Nephron progenitor cell (in vitro differentiated cells): ENCODE results near the gene BMP5.

ENCODE experiments used
- DNase-seq: peaks from one replicate; pipeline ENCODE4 v3.0.0; 2021
- H3K27ac Mint-ChIP-seq: 2 replicates; pipeline ENCODE4 v1.8.0; 2021; ENCODE audit warnings: mild to moderate bottlenecking, moderate library complexity, mixed read lengths
- H3K27me3 Mint-ChIP-seq: 2 replicates; pipeline ENCODE4 v1.8.0; 2021; ENCODE audit warnings: mild to moderate bottlenecking, low read depth, mixed read lengths; ENCODE audit not compliant: poor library complexity
- H3K36me3 Mint-ChIP-seq: 2 replicates; pipeline ENCODE4 v1.8.0; 2021; ENCODE audit warnings: low read depth, mixed read lengths
- H3K4me1 Mint-ChIP-seq: 2 replicates; pipeline ENCODE4 v1.8.0; 2021; ENCODE audit warnings: mixed read lengths
- H3K4me3 Mint-ChIP-seq: 2 replicates; pipeline ENCODE4 v1.8.0; 2021; ENCODE audit warnings: mild to moderate bottlenecking, moderate library complexity, mixed read lengths
- H3K9me3 Mint-ChIP-seq: 2 replicates; pipeline ENCODE4 v1.8.0; 2021; ENCODE audit warnings: mild to moderate bottlenecking, moderate library complexity, mixed read lengths
- TF ChIP-seq, protein P1 (sequence below): fragments of 200-600 bp; sonication (generic); IDR thresholded peaks from 2 replicates; pipeline ENCODE4 v1.5.0; 2021; ENCODE audit warnings: antibody characterized with exemption

The BMP5 gene

GRCh38 chr6:55895972-55896730 lies 20.8 kb upstream of the BMP5 start:
- Mint-ChIP-seq H3K4me1 (peaks cover under 1% of the 10 kb centered on the region), H3K27me3 (peaks cover 3% of the 10 kb centered on the region), H3K36me3 (no peaks in the 10 kb centered on the region), H3K27ac (no peak overlapping the region), H3K4me3 (no peak overlapping the region), H3K9me3 (peaks cover 7% of the 10 kb centered on the region)
- TF ChIP-seq, protein P1, sequence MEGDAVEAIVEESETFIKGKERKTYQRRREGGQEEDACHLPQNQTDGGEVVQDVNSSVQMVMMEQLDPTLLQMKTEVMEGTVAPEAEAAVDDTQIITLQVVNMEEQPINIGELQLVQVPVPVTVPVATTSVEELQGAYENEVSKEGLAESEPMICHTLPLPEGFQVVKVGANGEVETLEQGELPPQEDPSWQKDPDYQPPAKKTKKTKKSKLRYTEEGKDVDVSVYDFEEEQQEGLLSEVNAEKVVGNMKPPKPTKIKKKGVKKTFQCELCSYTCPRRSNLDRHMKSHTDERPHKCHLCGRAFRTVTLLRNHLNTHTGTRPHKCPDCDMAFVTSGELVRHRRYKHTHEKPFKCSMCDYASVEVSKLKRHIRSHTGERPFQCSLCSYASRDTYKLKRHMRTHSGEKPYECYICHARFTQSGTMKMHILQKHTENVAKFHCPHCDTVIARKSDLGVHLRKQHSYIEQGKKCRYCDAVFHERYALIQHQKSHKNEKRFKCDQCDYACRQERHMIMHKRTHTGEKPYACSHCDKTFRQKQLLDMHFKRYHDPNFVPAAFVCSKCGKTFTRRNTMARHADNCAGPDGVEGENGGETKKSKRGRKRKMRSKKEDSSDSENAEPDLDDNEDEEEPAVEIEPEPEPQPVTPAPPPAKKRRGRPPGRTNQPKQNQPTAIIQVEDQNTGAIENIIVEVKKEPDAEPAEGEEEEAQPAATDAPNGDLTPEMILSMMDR, result no peak
- DNase-seq, result no peak

DNA sequence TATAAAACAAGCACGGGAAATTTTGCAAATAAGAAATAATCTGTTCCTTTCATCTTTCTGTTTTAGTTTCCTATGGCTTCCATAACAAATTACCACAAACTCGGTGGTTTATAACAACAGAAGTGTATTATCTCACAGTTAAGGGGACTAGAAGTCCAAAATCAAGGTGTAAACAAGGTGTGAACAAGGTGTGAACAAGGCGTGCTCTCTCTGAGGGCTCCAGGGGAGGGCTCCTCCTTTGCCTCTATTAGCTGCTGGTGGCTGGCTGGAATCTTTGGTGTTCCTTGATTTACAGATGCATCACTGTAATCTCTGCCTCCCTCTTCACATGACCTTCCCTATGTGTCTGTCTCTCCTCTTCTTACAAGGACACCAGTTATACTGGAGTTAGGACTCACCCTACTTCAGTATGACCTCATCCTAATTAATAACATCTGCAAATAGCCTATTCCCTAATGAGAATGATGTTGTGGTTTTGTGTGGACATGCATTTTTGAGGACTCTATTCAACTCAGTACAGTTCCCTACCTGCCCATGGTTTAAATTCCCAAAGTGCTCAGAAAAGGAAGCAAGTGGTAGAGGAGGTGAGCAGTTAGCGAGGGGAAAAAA lies 17.5 kb upstream of the BMP5 start:
- Mint-ChIP-seq H3K4me1 (peaks cover 6% of the 10 kb centered on the region), H3K9me3 (peaks cover 7% of the 10 kb centered on the region), H3K27me3 (no peaks in the 10 kb centered on the region), H3K27ac (no peak overlapping the region), H3K36me3 (no peaks in the 10 kb centered on the region), H3K4me3 (no peak overlapping the region)
- DNase-seq, result no peak
- TF ChIP-seq, protein P1, result no peak

GRCh38 chr6:55888917-55889316 lies 13.5 kb upstream of the BMP5 start:
- H3K27ac Mint-ChIP-seq, result no peak overlapping the region
- no peaks in the 10 kb centered on the region for H3K27me3 Mint-ChIP-seq
- TF ChIP-seq, protein P1, result no peak
- H3K9me3 Mint-ChIP-seq, result no peaks in the 10 kb centered on the region
- DNase-seq, result no peak
- peaks cover 6% of the 10 kb centered on the region for H3K4me1 Mint-ChIP-seq
- no peak overlapping the region for H3K4me3 Mint-ChIP-seq
- no peaks in the 10 kb centered on the region for H3K36me3 Mint-ChIP-seq

DNA sequence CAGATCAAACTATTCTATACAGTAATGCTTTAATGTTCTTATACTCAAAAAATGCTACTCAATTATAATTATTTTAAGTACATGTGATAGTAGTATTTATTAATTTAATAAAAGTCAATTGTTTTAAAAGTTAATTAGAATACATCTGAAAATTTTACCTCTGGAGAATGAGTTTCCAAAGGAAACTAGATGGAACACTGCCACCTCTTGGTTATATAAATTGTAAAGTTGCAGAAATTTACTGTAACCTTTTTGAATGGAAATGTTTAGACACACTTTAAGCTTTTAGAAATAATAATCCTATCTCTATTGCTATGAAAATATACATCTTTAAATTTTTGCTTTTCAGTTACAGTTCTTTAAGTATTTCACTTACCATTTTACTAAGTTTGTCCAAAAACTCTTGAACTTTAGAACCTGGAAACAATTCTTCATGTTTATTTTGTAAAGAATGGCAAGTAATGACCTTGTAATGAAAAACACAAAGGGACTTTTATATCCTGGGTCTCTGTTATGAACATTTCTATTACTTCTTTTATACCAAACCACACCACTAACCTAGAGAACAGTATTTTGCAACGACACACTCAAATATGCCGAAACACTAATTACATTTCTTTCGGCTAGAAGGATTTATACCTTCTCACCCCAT lies 10.9 kb upstream of the BMP5 start:
- peaks cover 6% of the 10 kb centered on the region for H3K4me1 Mint-ChIP-seq
- H3K9me3 Mint-ChIP-seq, result no peaks in the 10 kb centered on the region
- H3K36me3 Mint-ChIP-seq, result no peaks in the 10 kb centered on the region
- H3K27ac Mint-ChIP-seq, result no peak overlapping the region
- H3K27me3 Mint-ChIP-seq, result no peaks in the 10 kb centered on the region
- H3K4me3 Mint-ChIP-seq, result no peak overlapping the region
- DNase-seq, result no peak
- TF ChIP-seq, protein P1, result peak; percentile 55

- TF ChIP-seq, protein P1, result no peak
- Mint-ChIP-seq H3K9me3 (no peaks in the 10 kb centered on the region), H3K36me3 (no peaks in the 10 kb centered on the region), H3K4me1 (no peaks in the 10 kb centered on the region), H3K27me3 (peaks cover 7% of the 10 kb centered on the region), H3K27ac (no peak overlapping the region), H3K4me3 (no peak overlapping the region)
- no peak for DNase-seq
Observed at GRCh38 chr6:55882718-55883569, 7.6 kb upstream of the BMP5 start.
